ENCODE results near the gene SLC22A23.

DNA sequence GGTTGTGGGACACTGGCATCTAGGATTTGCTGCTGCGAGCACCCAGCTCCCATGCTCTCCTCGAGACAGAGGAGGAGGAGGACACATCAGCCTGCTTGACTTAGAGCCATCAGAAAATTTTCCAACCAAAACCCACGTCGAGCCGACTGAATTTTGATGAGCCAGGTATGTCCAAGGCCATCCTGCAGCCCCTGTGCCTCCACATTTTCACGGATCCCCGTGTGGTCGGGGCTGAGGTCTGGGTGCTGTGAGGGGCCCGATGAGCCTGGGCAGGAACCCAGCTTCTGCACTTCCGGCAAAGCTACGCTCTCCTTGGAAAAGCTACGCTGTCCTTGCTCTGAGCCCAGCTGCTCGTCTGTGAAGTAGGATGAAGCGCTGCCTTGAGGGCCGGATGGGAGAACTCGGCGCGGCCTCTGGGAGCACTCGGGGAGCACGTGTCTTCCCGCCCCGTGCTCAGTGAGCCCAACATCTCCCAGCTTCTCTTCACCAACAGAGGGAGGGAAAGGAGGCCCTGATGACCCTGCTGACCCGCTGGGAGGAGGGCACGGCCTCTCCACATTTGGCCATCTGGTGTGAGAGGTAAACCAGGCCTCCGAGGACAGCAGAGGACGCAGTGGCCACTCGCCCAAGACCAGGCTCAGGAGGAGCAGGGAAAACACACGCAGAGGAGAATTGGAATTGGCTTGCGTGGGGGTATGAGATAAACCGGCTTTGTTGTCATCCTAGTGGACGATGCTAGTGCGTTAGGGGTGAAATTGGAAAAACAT is 164.2 kb downstream of the SLC22A23 start:
- no peak for TF ChIP-seq POLR2A (IDR thresholded peaks at IDR 0.05)
- TF ChIP-seq, protein P1, sequence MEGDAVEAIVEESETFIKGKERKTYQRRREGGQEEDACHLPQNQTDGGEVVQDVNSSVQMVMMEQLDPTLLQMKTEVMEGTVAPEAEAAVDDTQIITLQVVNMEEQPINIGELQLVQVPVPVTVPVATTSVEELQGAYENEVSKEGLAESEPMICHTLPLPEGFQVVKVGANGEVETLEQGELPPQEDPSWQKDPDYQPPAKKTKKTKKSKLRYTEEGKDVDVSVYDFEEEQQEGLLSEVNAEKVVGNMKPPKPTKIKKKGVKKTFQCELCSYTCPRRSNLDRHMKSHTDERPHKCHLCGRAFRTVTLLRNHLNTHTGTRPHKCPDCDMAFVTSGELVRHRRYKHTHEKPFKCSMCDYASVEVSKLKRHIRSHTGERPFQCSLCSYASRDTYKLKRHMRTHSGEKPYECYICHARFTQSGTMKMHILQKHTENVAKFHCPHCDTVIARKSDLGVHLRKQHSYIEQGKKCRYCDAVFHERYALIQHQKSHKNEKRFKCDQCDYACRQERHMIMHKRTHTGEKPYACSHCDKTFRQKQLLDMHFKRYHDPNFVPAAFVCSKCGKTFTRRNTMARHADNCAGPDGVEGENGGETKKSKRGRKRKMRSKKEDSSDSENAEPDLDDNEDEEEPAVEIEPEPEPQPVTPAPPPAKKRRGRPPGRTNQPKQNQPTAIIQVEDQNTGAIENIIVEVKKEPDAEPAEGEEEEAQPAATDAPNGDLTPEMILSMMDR (IDR thresholded peaks at IDR 0.05): no peak

Measured in adrenal gland (tissue), 5 donors.